HG03432 (cell line): ENCODE data around the gene ITFG1.

Experiments
- ATAC-seq: cut with Tn5 transposase; IDR thresholded peaks from one replicate; pipeline ENCODE4 v1.9.1; 2021; ENCODE audit warnings: mild to moderate bottlenecking, moderate library complexity; ENCODE audit not compliant: unreplicated experiment

The ITFG1 gene

DNA sequence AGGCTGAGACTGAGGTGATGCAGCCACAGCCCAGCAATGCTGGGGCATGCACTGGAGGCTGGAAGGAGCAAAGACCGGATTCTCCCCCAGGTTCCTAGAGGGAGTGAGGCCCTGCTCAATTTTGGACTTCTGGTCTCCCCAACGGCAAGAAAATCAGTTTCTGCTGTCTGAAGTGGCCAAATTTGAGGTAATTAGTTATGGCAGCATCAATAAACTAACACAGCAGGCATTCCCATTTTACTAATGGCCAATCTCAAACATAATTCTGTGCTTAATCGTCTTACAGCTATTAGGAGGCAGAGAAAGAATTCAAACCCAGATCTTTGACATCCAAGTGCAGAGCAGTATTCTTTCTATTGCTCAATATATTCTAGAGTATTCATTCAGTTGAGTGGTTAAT is 333.3 kb downstream of the ITFG1 start:
- no peak for ATAC-seq

- ATAC-seq: no peak
Measured at GRCh38 chr16:47125757-47126156, 335.1 kb downstream of the ITFG1 start.

- ATAC-seq: no peak
Measured at GRCh38 chr16:47113130-47113529, 347.7 kb downstream of the ITFG1 start.

DNA sequence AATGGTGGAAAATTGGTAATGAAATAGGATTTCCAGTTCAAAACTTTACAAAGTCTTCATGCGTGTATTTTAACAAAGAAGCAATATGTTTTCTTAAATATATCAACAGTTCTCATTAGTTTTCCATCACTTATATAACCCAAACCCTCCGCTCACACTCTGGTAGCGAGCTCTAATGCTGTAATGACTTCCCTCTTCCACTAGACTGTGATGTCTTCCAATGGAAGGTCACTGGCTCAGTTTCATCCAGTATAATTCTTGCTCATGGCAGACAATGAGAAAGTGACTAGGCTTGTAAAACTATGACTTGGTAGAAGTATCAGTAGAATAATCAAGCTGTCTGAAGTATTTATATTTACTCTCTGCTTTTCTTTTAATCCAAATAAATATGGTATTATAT is 349.9 kb downstream of the ITFG1 start:
- ATAC-seq: no peak

DNA sequence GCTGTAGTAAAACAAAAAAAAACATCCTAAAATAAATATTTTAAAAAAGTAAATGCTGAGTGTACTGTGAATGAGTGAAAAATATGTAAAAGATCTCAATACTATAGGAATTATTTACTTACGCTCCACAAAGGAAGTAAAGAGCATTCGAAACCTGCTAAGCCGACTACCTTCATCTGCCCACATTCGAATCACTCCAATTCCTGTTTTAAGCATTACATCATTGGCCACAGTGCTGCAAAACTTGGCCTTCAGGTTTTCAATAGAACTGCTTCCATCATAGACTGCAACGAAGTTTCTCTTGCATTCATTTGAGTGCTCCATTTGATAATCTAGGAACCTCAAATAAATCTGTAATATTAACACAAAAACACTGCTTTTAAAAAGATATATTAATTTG is 351.5 kb downstream of the ITFG1 start:
- ATAC-seq: no peak
